NCI-H2029 treated with DMSO at 0.1 percent for 48 hours (cell line): Measurements from ENCODE around the gene LRRN3.

Experiments used
- DNase-seq: peaks from one replicate; lab custom pipeline; 2025; lab: John Stamatoyannopoulos, UW

The LRRN3 gene

DNA sequence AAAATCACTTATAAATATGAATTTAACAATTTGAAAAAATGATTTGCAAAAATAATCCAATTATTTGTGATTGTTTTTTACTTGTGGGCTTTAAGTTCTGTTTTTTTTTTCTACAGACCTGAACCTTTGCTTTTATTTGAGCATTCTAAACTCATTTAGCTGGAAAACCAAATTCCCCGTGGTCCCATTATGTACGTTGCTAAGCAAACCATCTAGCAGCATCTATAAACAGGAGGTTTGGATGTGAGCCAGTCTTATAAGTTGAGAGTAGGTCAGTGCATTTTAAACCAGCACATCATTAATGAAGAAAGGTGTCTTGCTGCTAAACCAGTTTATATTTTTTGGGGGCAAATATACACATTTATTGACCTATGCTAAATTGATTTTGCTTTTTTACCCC lies 77.3 kb downstream of the LRRN3 start:
- no peak for DNase-seq

DNA sequence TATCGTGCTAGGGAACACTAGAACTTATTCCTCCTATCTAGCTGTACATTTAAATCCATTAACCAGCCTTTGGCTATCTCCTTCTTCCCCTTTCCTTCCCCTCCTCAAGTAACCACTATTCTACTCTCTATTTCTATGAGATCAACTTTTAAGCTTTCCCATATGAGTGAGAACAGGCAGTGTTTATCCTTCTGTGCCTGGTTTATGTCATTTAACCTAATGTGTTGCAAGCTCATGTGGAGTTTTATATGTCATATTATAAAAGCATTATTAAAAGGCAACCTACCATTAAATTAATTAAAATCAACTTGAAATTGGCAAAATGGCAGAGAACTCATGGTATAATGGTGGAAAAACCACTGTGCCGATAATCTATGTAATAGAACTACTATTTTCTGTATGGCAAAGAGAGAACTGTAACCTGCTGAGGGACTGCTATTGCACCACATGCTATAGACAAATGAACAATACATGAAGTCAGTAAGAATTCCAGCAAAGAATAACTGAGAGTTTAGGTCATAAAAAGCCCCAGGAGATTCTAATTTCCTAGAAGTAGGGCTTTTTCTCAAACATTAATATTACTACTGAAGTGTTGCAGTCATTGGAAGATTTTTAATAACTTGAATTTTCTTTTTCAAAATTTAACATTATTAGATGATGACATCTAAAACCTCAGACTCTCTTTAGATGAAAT lies 81.8 kb downstream of the LRRN3 start:
- DNase-seq, result no peak

GRCh38 chr7:111173528-111173927 lies 82.6 kb downstream of the LRRN3 start:
- DNase-seq, result no peak

GRCh38 chr7:111173990-111174389 lies 83.1 kb downstream of the LRRN3 start:
- no peak for DNase-seq

- no peak for DNase-seq
These were observed 83.6 kb downstream of the LRRN3 start for GRCh38 chr7:111174510-111174909.
